Amygdala (tissue), 56 donors: ENCODE measurements around the gene FAM98A.

ENCODE experiments used
- DNase-seq, 56 donors: peaks; one replicate each; lab custom pipeline; 2025; lab: John Stamatoyannopoulos, UW

FAM98A gene

DNA sequence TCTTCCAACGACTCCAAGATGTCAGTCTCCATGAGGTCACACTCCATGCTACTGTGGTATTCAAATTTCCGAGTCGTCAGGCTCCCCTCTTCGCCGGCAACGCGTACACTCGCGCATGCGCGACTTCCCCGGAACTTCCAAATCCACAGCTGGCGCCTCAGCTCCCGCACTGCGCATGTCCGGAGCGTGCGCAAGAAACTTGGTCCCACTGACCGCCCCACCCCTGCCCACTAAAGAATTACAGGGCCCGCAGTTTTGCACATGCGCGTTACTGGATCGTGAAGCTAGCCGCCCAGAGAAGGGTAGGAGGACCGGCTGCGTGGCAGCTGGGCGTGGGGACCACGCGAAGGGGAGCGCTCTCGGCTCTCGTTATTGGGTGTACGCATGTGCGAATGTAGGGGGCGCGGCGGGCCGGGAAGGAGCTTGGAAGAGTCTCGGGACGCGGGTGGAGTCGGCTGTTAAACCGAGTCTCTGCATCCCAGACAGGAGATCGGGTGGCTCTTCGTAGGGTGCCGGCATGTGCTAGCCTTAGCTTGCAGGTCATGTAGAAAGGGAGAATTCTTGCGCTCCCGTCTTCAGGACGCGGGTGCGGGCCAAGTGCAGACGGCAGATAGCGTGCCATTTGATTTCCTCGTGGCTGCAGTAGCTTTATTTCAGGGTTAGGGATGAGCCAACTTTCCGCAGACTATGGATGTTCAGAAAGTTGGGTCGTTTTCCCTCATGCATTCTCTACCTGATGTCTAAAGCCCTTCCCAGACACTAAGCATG is at the start of gene FAM98A:
FAM98A (minus strand) TSS at position 125 of the 768 bp plus-strand sequence; CDS start at position 47, 78 bp downstream.
- DNase-seq: peak; percentile 91 to 100 (median 98)

DNA sequence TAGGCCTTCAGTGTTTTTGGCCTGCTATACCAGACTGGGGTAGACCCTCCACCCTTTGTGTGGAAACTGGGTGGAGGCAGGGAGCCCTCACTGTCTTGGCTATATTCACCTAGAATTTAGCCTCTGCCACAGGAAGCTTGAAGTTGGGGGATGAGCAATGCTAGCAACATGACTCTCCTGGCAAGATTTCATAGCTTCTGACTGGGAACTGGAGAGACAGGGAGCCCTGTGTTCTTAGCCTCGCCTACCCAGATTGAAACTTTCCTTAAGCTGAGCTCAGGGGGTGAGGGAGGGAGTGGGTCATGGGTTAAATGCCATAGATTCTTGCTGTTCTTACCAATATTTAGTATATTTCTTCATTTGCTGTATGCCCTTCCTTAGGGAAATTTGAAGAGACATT is 46.8 kb upstream of the FAM98A start:
- DNase-seq: no peak

DNA sequence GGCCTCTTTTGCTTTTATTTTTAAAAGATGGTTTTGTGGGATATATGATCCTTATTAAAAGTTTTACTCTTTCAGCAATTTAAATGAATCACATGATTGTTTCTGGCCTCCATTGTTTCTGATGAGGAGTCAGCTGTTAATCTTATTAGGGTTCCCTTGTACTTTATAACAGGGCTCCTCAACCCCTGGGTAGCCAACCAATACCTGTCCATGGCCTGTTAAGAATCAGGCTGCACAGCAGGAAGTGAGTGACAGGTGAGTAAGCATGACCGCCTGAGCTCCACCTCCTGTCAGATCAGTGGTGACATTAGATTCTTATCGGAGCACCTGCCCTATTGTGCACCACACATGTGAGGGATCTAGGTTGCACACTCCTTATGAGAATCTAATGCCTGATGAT is 45.1 kb upstream of the FAM98A start:
- DNase-seq: no peak

DNA sequence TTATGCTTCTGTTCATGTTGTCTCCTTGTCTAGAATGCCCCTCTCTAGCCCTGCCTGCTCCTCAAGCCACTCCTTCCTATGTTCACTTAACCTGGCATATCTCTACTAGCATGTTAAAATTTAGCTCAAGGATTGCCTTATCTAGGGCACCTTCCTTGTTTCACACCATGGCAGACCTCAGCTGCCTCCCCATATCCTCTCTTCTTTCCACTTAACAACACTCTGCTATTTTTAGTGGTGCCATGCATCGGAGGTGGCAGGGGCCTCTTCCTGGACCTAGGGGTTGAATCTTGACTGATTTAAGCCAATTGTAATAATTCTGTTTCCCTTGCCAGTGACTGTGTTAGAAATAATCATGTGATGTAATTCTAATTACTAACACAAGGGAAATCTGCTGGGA is 36.9 kb upstream of the FAM98A start:
- no peak for DNase-seq

DNA sequence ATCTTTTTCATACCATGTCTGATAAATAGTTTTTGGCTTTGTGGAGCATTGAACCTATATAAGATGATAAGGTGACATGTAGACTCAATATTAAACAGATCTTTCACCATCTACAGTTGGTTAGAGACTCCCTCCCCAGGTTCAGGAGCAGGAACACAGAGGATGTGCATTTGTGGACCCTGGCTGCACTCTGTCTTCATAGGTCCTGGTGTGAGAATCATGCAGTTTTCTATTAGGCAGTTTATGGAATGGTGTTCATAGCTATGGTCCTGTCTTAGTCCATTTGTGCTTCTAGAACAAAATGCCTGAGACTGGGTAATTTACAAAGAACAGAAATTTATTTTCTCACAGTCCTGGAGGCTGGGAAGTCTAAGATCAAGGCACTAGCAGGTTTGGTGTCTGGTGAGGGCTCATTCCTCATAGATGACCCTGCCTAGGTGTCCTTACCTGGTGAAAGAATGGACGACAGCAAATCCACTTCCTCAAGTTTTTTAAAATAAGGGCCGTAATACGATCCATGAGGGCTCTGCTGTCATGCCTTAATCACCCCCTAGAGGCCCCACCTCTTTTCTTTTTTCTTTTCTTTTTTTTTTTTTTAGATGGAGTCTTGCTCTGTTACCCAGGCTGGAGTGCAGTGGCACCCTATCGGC is 35.3 kb upstream of the FAM98A start:
- DNase-seq: no peak

GRCh38 chr2:33633315-33633714 is 34.2 kb upstream of the FAM98A start:
- no peak for DNase-seq

- DNase-seq: no peak
Observed at GRCh38 chr2:33632831-33633230, 33.7 kb upstream of the FAM98A start.

- no peak for DNase-seq
Observed at GRCh38 chr2:33628031-33628827, 29.1 kb upstream of the FAM98A start.

DNA sequence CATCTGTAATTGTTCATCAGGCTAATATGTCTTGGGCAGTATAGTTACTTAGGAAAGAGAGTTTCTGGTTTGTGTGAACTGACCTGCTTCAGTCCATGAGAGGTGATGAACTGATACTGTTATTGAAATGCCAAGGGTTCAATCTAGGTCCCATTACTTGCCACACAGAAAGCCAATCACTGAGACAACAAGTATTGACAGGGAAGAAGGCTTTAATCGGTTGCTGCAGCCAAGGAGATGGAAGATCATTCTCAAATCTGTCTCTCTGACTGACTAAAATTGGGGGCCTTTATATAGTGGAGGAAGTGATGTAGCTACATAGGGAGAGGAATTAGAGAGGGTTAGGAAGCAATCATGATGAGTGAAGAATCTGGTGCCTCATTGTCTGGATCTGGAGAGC is 19.9 kb upstream of the FAM98A start:
- DNase-seq: no peak

GRCh38 chr2:33617989-33618388 is 18.9 kb upstream of the FAM98A start:
- no peak for DNase-seq

- no peak for DNase-seq
Observed at GRCh38 chr2:33617401-33617800, 18.3 kb upstream of the FAM98A start.

GRCh38 chr2:33616873-33617272 is 17.8 kb upstream of the FAM98A start:
- no peak for DNase-seq

GRCh38 chr2:33614190-33614589 is 15.1 kb upstream of the FAM98A start:
- no peak for DNase-seq

DNA sequence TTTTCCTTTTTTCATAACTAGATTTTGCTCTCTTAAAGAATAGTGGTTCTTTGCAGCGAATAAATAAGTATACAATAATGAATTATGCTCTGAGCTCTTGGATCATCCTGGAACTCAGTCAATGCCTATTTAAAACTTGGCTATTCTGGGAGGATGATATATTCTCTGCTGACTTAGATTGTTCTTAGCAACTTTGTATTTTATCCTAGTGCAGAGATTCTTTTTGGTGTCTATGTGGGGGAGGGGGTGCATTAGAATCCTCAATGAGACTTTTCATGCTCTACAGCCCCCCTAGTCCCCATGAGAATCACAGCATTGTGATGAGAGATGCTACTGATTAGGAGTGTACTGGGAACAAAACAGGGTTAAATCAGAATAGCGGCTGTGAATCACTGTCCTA is 8.8 kb upstream of the FAM98A start:
- DNase-seq: peak in 1 of 56 donors; percentile 27

DNA sequence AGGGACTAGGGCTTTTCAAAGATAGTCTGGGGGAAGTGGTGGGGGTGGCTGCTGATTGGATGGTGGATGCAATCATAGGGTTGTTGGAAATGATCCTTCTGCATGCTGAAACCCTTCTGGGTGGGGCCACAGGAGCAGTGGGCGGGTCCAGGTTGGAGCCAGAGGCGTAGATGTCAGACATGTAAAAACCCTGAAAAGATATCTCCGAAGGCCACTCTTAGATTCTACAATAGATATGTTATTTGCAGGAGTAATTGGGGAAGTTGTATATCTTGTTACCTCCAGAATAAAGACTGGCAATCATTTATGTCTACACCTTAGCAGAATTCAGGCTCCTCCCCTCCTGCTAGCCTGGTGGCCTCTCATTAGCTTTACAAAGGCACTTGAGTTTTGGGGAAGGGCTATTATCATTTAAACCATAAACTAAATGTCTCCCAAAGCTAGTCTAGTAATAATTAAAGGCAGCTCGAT is 8.2 kb upstream of the FAM98A start:
- no peak for DNase-seq

GRCh38 chr2:33606622-33607021 is 7.5 kb upstream of the FAM98A start:
- DNase-seq: no peak

GRCh38 chr2:33606100-33606499 is 7.0 kb upstream of the FAM98A start:
- DNase-seq: no peak

DNA sequence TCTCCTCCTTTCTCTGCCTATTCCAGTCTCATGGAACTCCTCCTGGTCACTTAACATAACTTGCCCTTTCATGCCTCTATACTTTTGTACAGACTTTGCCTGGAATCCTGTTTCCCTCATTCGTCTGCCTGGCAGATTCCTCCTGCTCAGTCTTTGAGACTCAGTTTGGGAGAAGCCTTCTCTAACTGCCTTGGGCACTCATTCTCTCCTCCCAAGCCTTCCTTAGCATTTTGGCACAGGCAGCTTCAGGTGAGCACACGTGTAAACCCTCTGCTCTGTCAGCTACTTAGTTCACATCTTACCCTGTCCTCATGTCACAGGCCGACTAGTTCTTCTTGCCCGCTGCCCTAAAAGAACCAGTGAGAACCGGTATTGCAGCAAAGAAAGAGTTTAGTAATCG is 6.0 kb upstream of the FAM98A start:
- DNase-seq: no peak

- no peak for DNase-seq
Observed at GRCh38 chr2:33603416-33603815, 4.3 kb upstream of the FAM98A start.

DNA sequence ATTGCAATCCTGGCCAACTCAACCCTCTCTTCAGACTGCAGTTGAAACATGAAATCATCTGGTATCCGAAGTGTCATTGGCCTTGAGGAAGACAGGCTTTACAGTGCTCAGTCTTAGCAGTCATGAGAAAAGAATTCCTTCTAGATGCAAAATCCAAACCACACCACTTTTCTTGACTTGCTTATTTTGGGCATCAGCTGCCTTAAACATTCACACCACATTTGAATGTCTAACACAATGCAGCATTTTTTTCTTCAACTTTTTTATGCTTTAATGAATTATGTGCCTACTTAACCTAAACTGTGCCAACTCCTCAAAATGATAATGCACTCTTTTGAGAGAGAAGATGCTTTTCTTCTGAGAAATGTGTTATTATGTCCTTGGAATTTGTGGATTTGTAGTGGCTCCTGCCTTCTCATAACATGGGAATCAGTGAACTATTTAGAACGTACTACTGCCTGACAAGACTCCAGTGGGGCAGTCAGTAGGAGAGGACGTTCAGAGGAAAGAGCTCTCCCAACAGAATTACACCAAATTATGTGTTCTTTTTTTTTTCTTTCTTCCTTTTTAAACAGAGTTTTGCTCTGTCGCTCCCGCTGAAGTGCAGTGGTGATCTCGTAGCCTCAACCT is 3.2 kb upstream of the FAM98A start:
- DNase-seq: no peak

DNA sequence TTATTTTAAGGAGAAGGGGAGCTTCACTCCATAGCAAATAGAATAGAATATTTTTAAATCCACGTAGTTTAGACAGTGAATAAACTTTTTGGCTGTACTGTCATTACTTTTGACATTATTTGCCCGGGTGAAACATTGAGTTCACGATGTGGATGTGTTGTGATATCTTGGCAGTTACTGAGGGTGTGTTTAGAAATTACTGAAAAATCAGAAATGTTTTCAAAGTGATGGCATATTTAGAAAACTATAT is 769 bp upstream of the FAM98A start:
- no peak for DNase-seq
